ENCODE results near the gene JAKMIP2. TPM values are rescaled to one million over a fixed set of nuclear protein-coding genes. Genes with fewer than 3 reads are reported as not detected.

The JAKMIP2 gene
- total RNA-seq, 3 donors from 2014 or later (not counting 1 experiment from before 2014, with no cell fraction given): 12.2 to 16.1 (median 14.9) TPM

DNA sequence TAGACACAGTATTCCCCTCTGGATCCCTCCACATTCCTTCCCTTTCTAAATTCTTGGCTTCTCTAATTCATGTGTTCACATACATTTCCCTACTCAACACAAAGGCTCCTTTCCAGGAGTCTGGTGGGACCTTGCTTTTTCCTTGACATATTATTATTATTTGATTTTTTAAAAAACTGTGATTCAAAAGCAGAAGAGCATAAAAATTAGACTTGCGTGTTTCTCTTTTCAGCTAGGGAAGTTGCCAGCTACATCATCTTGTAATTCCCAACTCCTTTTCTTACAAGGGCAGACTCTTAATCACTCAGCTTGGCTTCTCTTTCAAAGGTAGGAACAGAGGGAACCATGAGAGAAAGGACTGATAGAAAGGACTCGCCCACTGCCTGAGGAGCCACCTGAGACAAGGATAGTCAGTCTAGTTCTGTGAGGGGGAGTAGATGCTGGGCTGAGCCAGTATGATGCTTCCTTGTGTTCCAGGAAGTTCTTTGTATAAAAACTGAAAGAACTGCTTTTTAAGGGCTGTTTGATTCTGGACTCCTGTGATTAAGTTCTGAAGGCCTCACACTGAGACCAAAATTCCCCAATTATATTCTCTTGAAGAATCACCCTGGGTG lies 221.7 kb downstream of the JAKMIP2 start:
- no peak for ATAC-seq
- Mint-ChIP-seq H3K4me3 (no peak overlapping the region), H3K27ac (no peak overlapping the region), H3K27me3 (ENCODE audit: low read depth in 2 of 2) (peaks cover 6 to 11% of the 10 kb centered on the region in 2 donors), H3K9me3 (no peaks in the 10 kb centered on the region), H3K36me3 (no peaks in the 10 kb centered on the region), H3K4me1 (no peaks in the 10 kb centered on the region)
- no peaks in the 10 kb centered on the region for H3K36me3 ChIP-seq (ENCODE audit: control insufficient read depth, insufficient read depth, low read length)
- TF ChIP-seq, protein P1, sequence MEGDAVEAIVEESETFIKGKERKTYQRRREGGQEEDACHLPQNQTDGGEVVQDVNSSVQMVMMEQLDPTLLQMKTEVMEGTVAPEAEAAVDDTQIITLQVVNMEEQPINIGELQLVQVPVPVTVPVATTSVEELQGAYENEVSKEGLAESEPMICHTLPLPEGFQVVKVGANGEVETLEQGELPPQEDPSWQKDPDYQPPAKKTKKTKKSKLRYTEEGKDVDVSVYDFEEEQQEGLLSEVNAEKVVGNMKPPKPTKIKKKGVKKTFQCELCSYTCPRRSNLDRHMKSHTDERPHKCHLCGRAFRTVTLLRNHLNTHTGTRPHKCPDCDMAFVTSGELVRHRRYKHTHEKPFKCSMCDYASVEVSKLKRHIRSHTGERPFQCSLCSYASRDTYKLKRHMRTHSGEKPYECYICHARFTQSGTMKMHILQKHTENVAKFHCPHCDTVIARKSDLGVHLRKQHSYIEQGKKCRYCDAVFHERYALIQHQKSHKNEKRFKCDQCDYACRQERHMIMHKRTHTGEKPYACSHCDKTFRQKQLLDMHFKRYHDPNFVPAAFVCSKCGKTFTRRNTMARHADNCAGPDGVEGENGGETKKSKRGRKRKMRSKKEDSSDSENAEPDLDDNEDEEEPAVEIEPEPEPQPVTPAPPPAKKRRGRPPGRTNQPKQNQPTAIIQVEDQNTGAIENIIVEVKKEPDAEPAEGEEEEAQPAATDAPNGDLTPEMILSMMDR (IDR thresholded peaks at IDR 0.05): no peak
- DNase-seq: no peak
- WGBS (ENCODE audit: insufficient coverage): 89% methylated on average over 2 of the region's 2 CpGs
- H3K27me3 ChIP-seq (ENCODE audit: control insufficient read depth, insufficient read depth, low read length): no peaks in the 10 kb centered on the region
- H3K4me1 ChIP-seq (ENCODE audit: control insufficient read depth, insufficient read depth, low read length): no peaks in the 10 kb centered on the region
- H3K27ac ChIP-seq (ENCODE audit: low read length): no peak overlapping the region
- no peak overlapping the region for H3K4me3 ChIP-seq (ENCODE audit: low read length)
- H3K9me3 ChIP-seq (ENCODE audit: control insufficient read depth, insufficient read depth, low read length): no peaks in the 10 kb centered on the region
- intact Hi-C loops (cut with micrococcal nuclease): no loop called here

- ATAC-seq (no peak), DNase-seq (no peak)
- no peaks in the 10 kb centered on the region for H3K9me3 Mint-ChIP-seq
- no peaks in the 10 kb centered on the region for H3K36me3 Mint-ChIP-seq
- intact Hi-C loops (cut with micrococcal nuclease): no loop called here
- no peak overlapping the region for H3K27ac ChIP-seq (ENCODE audit: low read length)
- no peaks in the 10 kb centered on the region for H3K27me3 ChIP-seq (ENCODE audit: control insufficient read depth, insufficient read depth, low read length)
- H3K27me3 Mint-ChIP-seq (ENCODE audit: low read depth in 2 of 2): peaks cover 6 to 15% of the 10 kb centered on the region in 2 donors
- TF ChIP-seq, protein P1 (IDR thresholded peaks at IDR 0.05): no peak
- H3K4me1 Mint-ChIP-seq: no peaks in the 10 kb centered on the region
- no peaks in the 10 kb centered on the region for H3K4me1 ChIP-seq (ENCODE audit: control insufficient read depth, insufficient read depth, low read length)
- 53% methylated on average over 2 of the region's 2 CpGs for WGBS (ENCODE audit: insufficient coverage)
- no peak overlapping the region for H3K4me3 ChIP-seq (ENCODE audit: low read length)
- no peaks in the 10 kb centered on the region for H3K9me3 ChIP-seq (ENCODE audit: control insufficient read depth, insufficient read depth, low read length)
- H3K36me3 ChIP-seq (ENCODE audit: control insufficient read depth, insufficient read depth, low read length): no peaks in the 10 kb centered on the region
- H3K4me3 Mint-ChIP-seq: no peak overlapping the region
- H3K27ac Mint-ChIP-seq: no peak overlapping the region
Measured at GRCh38 chr5:147559749-147560148, 222.8 kb downstream of the JAKMIP2 start.

GRCh38 chr5:147558826-147559225 lies 223.7 kb downstream of the JAKMIP2 start:
- Mint-ChIP-seq H3K4me1 (no peaks in the 10 kb centered on the region), H3K4me3 (no peak overlapping the region), H3K27me3 (ENCODE audit: low read depth in 2 of 2) (peaks cover 6 to 15% of the 10 kb centered on the region in 2 donors), H3K27ac (no peak overlapping the region), H3K36me3 (no peaks in the 10 kb centered on the region), H3K9me3 (no peaks in the 10 kb centered on the region)
- DNase-seq (no peak), ATAC-seq (no peak)
- Histone ChIP-seq H3K27ac (ENCODE audit: low read length) (no peak overlapping the region), H3K9me3 (ENCODE audit: control insufficient read depth, insufficient read depth, low read length) (no peaks in the 10 kb centered on the region), H3K27me3 (ENCODE audit: control insufficient read depth, insufficient read depth, low read length) (no peaks in the 10 kb centered on the region), H3K4me3 (ENCODE audit: low read length) (no peak overlapping the region), H3K4me1 (ENCODE audit: control insufficient read depth, insufficient read depth, low read length) (no peaks in the 10 kb centered on the region), H3K36me3 (ENCODE audit: control insufficient read depth, insufficient read depth, low read length) (no peaks in the 10 kb centered on the region)
- TF ChIP-seq, protein P1 (IDR thresholded peaks at IDR 0.05): no peak
- WGBS (ENCODE audit: insufficient coverage): 28% methylated on average over 2 of the region's 2 CpGs
- intact Hi-C loops (cut with micrococcal nuclease): no loop called here
